ENCODE data around the gene OGDH.

OGDH gene

DNA sequence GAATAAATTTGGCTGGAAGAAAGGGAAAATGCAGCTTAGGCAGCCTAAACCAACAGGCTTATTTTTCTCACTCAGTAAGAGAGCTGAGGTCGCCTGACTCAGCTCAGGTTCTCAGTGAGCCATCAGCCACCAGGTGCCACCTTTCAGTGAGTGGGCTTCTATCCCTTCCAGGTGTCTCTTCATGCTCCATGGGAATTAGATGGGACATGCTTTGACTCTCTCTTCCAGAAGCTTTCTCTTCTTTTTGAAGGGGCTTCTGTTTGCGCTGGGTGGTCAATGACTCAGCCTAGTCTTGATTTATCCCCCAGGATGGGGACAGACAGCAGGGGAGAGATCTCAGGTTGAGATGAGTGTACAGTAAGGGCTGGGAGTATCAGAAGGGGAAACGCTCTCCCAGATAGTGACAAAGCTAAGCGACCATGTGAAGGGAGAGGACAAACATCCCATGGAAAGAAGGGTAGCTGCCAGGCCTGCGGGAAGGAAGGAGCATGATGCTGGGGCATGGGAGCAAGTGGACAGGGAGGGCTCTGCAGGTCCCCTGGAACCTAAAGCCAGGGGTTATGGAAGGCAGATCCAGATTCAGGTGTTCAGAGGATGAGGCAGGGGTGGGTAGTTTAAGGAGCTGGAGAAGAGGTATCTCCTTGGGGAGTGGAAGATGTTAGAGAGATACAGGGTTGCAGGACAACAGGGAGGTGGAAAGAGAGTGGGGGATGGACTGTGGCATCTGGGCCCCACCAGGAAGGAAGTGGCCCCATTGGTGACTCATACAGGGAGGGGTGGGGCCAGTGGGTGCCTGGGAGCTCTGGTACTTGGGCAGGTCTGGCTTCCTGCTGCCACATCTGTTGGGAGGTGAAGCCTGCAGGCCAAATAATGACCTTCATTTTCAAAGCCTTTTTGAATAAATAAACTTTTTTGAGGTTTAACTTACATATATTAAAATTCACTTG, 32.5 kb downstream of the OGDH start:
- no peak for DNase-seq (ENCODE audit: low spot score)

DNA sequence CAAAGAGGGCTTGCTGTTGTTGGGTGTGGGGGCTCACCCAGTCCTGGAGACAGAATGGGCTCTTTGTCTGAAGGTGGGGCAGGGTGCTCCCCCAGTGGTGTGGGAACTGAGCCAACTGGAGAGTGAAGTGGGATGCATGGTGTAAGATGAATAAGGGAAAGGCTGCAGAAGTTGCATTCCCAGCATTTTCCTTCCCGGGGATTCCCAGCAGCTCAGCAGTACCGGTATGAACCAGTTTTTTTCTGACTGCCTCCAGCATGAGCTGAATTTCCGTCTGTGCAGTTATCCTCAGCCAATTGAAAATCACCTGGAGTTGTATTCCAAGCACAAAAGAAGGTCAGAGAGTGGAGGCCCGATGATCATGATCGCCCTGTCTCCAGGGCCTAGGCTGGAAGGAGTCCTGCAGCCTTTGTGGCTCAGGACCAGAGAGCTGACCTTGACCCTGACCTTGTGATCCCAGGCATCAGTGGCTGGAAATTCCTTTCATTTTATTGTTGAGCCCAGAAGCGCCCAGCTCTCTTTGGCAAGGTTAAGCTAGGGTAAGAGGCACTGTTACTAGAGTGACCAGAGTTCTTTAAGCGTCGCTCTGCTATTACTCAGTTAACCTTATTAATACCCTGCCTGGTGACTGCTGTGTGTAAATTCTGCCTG, 33.4 kb downstream of the OGDH start:
- DNase-seq (ENCODE audit: low spot score), result no peak

DNA sequence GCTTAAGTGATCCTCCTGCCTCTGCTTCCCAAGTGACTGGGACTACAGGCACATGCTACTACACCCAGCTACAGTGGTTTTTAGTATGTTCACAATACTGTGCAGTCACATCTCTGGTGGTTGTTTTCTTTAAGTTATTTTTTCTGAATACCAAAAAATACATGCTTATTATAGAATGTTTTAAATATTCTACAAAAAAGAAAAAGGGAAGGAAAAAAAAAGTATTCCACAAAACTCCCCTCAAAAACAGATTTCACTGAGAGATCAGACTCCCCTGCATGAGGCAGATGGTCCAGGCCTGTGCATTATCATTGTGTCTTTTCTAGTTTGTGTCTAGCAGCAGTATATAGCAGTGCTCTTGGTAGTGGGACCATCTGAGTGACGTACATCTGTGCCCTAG, 36.8 kb downstream of the OGDH start:
- no peak for DNase-seq (ENCODE audit: low spot score)

DNA sequence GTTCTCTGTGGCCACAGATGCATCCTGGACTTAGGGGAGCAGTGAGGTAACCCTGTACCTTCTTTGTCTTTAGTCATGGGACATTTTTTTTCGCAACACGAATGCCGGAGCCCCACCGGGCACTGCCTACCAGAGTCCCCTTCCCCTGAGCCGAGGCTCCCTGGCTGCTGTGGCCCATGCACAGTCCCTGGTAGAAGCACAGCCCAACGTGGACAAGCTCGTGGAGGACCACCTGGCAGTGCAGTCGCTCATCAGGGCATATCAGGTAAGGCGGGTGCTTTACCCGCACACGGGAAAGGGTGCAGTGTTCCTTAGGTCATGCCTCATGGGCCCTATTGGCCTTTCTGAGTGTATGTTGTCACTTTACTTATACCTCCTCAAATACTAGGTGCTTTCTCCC, 38.8 kb downstream of the OGDH start:
- no peak for DNase-seq (ENCODE audit: low spot score)

DNA sequence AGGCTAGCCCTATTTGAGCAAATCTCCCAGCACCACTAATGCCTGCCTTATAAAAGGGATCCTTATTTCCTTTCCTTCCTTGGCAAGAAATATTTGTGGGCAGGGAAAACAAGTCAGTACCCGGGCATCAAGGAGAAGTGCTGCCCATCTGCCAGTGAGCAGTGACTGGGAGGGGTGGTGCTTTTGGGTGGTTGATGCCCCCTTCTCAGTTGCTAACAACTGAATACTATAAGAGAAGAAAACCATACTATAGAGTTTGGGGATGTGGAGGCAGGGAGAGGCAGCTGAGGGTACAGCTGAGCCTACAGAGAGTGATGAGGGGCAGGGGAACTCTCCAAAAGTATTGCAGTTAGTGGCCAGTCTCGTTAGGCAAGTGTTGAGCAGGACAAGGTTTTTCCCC, 39.3 kb downstream of the OGDH start:
- no peak for DNase-seq (ENCODE audit: low spot score)

DNA sequence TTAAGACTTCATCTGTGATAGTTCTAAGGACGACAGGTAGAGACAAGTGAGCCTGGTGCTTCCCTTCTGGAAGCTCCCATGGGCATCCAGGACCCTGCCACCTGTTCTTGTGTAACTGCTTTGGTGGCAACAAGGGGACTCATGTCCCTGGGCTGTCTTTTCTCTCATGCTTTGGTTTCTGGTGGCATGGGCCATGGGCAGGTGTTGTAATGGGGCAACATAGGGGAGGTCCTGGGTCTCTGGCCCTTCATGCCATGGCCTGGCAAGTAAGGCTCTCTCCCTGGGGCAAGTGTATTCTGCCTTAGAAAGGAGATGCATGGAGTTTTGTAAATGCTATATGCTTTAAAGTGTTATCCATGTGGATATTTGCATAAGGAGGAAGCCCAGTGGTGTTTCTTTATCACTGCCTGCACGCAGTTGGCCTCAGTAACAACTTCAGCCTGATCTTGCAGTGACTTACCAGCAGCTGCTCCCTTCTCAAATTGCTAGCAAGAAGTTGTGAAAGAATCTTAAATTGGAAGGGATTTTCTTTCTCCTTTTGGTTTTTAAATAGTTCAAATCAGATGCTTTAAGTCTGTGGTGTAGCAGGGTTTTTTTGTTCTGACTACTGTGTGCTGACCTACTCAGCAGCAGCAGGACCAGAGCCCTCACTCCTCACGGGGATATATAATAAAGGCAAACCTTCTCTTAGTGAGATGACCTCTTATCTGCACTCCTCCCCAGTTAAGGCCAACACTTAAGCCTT, 39.9 kb downstream of the OGDH start:
- DNase-seq (ENCODE audit: low spot score), result no peak

DNA sequence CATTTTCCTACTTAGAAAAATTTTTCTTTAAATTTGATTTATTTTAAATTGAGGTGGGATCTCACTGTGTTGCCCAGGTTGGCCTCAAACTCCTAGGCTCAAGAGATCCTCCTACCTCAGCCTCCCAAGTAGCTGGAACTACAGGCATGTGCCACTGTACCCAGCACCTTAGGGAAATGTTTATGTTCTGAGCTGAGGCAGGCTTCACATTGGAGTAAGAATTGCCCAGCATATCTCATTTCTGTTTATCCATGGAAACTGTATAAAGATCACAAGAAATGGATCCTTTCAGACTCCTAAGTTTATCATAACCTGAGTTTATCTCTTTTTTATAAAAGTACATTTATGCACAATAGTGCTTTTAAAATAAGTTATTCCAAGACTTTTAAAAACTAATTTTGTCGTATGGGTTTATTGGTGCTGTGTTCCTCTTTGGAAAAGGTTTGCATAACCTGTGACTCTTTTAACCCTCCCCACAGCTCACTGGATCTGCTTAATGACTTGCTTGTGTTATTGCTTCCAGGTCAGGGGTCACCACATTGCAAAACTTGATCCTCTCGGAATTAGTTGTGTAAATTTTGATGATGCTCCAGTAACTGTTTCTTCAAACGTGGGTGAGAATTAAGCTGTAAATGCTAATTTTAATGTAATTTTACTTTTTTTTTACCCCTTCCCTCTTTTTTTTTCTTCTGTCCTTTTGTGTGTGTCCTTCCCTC, 40.7 kb downstream of the OGDH start:
- DNase-seq (ENCODE audit: low spot score), result no peak

DNA sequence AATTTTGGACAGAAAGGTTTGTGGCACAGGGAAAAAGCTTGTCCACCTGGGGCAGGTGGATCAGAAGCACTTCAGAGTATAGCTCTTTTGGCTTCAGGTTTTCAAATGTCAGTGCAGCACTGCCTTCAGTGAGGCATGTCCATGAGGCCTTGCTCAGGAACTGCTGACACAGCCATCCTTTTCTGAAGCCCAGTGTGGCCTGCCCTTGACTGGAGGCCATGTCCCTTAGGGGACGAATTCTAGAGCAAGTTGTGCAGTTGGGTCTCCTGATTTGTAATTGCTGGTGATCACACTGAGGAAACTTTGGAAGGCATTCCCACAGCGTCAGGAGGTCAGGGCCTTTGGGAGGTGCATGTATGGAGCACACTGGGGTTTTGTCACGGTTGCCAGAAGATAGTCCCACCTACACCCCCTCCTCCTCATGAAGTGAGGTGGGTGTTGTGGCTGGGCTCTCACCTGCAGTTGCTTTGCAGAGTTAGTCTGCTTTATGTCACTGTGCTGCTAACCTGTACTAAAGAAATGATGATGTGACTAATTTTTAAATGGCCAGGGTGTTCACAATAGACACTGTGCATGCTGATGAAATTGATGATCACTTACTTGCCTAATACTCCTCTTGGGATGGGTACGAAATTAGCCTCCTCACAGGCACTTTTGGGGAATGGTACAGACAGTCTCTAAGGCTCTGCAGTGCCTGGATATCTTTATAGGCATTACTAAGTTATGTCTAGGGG, 41.7 kb downstream of the OGDH start:
- no peak for DNase-seq (ENCODE audit: low spot score)

DNA sequence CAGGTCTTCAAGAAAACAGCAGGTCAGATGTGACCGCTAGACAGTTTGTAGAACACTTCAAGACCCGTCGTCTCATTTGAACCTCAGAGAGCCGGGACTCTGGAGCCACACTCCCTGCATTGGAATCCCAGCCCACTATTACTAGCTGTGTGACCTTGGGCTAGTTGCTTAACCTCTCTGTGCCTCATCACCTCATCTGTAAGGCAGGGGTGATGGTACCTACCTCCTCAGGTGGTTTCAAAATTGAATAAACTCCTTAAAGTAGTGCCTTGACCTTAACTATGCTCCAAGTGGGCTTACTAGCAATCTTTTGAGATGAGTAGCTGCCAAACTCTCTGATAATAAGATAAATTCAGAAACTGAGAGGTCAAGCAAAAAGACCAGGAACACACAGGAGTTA, 43.8 kb downstream of the OGDH start:
- DNase-seq (ENCODE audit: low spot score), result no peak

DNA sequence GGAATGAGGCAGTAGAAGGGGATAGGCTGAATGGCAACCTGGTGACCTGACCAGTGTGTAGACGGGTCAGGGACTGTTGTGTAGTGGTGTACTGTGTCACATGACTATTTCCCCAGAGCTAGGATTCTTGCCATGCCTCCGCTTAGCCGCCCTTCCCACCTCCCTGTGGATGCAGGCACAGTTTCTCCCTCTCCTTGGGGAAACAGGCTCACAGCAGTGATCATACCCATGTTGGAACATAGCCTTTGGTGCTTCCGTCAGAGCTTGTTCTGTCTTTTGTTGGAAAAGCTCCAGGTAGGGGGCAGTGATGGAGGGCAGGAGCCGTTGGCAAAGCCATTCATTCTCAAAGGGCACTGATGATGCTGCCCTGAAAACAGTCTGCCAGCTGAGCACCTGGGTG, 44.3 kb downstream of the OGDH start:
- no peak for DNase-seq (ENCODE audit: low spot score)

DNA sequence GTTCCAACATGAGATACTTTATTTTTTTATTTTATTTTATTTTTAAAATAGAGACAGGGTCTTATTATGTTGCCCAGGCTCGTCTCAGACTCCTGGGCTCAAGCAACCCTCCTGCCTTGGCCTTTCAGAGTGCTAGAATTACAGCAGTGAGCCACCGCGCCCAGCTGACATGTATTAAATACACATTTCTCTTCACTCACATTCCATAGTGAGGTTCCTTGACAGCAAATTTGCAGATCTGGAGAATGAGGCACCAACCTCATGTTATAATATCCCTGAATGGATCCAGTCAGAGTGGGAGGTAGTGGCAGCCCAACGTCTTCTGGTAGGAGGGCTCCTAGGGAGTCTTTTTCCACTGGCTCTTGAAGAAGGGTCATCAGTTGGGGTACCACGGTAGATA, 46.1 kb downstream of the OGDH start:
- DNase-seq (ENCODE audit: low spot score), result no peak

DNA sequence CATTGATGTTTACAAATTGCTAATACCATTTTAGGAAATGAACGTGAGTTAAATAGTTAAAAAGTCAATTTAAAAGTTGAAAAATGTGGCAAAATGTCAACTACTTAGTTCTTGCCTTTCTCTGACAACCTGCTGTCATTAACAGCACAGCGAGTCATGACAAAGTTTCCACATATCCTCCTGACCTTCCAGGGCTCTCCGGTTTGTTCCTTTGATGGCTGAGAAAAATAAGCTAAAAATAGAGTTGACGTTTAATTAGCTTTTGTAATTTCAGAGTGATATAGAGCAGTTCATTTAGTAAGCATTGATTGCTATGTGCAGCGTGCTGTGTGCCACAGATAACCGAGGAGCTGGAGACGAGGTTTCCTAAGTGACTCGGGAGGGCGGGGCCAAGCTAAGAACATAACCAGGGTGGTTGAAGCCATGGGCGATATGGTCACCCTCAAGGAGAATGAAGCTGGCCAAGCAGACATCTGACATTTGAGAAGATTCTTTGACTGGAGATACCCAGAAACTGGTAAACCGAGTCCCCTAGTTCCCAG, 47.9 kb downstream of the OGDH start:
- DNase-seq (ENCODE audit: low spot score), result no peak

DNA sequence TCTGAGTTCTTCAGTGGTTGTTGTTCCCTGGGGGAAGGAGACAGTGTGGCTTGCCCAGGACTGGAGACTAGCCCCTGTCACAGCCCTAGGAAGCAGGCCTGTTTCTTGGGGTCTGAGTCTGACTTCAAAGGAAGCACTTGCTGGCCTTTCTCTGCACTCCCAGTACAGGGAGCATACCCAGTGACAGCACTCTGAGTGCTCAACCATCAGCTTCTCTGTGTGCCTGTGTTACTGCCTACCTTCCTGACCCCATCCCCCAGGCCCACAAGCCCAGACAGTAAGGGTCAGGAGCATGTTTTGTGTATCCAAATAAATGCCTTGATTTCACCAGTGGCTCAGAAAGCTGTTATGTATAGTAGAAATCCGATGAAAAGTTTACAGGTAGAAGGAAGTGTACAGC, 48.9 kb downstream of the OGDH start:
- no peak for DNase-seq (ENCODE audit: low spot score)

DNA sequence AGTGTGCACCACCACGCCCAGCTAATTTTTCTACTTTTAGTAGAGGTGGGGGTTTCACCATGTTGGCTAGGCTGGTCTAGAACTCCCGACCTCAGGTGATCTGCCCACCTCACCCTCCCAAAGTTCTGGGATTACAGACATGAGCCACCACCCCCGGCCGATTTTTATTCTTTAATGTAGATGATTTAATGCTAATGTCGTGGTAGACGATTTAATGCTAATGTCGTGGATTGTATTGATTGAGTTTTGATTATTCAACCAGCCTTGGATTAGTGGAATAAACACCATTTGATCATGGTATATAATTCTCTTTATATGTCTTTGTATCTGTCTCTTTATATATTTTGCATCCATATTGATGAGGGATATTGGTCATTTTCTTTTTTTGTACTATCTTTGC, 52.6 kb downstream of the OGDH start:
- no peak for DNase-seq (ENCODE audit: low spot score)

DNA sequence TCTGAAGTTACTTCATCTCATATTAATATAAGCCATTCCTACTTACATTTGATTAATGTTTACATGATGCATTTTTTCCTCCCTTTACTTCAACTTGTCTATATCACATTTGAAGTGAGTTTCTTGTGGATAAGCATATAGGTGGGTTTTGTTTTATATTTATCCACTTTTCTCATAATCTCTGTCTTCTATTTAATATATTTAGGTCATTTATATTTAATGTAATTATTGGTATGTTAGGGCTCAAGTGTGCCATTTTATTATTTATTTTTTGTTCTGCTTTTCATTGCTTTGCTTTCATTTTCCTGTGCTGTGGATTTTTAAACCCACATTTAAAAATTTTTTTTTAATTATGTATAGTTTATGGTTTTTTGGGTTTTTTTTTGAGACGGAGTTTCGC, 54.8 kb downstream of the OGDH start:
- no peak for DNase-seq (ENCODE audit: low spot score)

DNA sequence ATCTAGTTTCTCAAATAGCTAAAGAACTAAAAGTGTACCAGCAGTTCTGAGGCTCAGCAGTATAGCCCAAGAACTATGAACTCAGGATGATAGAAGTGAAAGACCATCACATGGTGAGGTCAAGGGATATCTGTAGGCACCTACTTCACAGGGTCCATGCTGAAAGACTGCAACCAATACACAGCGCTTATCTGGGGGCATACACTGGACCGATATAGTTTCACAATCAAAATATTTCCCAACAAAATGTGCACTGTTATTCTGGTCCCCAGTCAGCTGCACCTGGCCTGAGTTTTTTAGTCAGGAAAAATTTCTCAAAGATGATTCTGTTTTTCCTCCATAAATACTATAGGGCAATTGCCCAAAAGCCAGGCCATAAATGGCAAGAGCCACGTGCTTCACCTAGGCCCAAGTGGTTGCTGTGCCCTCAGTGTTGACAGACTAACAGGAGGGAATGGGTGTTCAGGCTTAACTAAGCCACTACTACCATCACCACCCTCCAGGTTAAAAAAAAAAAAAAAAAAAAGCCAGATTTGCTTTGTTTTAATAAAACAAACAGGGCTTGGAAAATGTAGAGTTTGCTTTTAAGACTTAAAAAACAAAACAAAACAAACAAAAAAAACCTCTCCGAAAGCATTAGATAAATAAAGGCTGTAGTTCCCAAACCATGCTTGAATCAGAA, 58.5 kb downstream of the OGDH start:
- no peak for DNase-seq (ENCODE audit: low spot score)

DNA sequence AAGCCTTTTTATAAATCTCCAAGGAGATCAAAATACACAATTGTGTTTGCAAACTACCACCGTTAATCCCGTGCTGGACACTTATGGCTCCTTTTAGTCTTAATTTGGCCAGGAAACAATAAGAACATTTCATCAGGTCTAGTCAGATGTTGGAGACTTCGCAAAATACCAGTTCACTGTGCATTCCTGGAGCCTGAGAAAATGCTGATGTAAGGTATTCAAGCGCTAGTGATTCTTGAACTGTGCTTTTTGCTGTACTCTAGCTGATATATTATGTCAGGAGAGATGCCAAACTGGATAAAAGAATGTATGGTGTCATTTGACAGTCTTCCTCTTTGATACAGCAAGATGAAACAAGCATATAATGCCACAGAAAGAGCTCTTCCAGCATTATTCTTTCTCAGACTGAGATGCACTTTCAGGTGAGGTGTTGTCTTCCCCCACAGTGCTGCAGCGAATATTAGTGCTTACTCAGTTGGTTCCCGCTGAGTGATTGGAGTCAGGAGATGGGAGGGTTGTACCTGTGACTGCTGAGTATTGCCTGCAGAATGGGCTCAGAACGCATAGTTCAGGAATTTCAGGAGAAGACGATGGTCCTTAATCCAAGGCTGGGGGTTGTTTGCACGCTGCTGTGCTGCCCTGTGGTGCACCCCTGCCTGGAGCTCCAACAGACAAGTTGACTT, 59.2 kb downstream of the OGDH start:
- peak; percentile 35 for DNase-seq (ENCODE audit: low spot score)

DNA sequence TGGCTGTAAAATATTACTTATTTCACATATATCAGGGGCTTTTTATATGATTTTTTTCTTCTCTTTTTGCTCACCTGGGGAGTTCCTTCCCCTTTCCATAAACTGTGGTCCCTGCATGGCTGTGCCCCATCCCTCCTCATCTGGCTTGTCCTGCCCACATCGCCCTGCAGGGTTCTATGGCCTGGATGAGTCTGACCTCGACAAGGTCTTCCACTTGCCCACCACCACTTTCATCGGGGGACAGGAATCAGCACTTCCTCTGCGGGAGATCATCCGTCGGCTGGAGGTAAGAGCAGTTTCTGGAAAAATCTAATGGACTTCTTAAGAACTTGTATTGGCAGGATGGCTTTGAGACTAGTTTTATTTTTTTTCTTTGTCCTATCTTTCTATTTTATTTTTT, 60.1 kb downstream of the OGDH start:
- DNase-seq (ENCODE audit: low spot score), result no peak

DNA sequence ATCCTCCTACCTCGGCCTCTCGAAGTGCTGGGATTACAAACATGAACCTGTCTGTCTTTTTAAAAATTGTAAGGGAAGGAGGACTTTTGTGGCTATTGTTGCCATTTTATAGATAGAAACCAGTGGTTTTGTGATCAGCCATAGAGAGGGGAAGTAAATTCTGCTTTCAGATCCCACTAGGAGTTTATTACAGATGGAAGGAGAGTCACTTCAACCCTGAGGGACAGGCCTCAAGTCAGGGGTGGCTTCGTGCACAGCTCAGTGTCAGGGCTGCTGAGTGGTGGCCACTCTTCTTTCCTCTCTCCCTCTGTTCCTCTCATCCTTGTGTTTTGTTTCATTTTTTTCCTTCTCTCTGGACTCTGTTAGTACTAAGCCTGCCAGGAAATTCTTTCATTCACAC, 60.8 kb downstream of the OGDH start:
- DNase-seq (ENCODE audit: low spot score), result no peak

DNA sequence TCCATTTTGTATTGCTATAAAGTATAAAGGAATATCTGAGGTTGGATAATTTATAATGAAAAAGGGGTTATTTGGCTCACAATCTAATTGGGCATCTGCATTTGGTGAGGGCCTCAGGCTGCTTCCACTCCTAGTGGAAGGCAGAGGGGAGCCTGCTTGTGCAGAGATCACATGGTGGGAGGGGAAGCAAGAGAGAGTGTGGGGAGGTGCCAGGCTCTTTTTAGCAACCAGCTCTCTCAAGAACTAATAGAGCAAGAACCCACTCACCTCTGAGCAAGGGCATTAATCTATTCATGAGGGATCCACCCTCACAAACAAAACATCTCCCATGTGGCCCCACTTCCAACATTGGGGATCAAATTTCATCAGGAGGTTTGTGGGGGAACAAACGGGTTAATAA, 64.6 kb downstream of the OGDH start:
- no peak for DNase-seq (ENCODE audit: low spot score)
